Activated CD4-positive, CD25-positive, alpha-beta regulatory T cell (primary cell): Measurements from ENCODE around the gene OTOA.
"Not testable (repeated sequence)": the region's sequence is repeated elsewhere in the genome, so short reads cannot be mapped to it uniquely, and the experiment has no call there.

Experiments used
- DNase-seq, 4 experiments: peaks; one replicate each; lab custom pipeline; 2025; lab: John Stamatoyannopoulos, UW

Gene OTOA

DNA sequence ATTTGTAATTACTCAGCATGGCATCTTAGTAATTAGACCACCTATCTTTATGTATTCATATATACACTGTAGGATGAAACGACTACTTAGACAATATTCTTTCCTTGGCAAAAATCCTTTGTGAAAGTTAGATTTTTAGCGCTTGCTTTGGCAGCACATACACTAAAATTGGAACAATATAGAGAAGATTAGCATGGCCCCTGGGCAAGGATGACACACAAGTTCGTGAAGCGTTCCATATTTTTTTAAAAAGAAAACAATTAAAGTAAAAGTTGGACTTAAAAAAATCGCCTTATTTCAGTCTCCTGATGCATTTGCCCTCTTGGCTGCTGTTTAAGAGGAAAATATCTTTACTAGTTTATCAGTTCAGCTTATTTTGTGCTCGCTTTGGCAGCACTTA, 21.9 kb upstream of the OTOA start:
- no peak for DNase-seq

DNA sequence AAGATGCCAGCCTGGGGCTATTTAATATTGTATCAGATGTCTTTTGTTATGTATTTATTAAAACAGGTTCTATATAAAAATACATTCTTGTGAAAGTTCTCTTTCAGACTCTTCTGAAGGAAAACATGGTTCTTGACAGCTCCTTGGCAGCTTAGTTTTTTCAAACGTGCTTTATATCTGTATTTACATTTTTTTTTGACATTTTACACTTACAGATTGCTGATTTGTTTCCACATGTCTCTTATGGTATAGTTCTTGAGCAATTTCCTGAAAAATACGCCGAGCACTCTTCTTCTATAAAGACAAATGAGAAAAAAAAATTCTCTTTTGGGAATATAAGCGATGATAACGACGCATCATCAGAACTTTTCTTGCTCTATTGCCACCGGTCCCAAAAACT, 20.9 kb upstream of the OTOA start:
- DNase-seq, result no peak

DNA sequence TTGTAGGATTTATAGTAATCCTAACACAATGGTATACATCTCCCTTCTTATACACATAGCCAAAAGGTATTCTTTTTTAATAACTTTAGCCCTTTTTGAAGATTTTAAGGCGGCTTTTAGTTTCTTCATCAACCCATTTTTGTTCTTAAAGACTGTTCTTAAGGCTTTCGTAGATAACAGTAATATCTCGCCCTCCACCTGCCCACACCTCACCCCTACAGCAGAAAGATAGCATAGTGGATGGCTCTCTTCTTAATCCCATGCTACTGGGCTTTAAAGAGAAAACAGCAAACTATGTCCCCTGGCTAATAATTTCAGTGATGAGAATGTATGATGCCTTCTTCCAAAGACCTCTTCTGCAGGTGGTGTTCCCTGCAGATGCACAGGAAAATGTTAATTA, 20.0 kb upstream of the OTOA start:
- DNase-seq, result no peak

DNA sequence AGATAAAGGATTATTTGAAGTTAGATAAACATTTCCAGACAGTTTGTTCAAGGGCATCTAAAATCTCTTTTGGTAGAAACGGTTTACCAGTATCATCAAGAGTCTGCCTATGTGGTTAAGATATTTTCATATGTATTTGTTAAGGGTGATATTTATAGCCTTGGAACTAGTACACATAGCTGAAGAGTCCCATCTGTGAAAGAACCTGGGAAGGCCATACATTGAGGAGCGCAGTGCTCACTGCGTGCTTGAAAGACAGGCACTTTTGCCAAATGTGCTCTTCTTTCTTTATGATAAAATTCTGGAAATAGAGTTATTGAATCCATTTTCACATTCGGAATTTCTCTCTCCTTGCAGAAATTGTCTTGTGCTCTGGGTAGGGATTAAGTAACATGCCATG, 19.1 kb upstream of the OTOA start:
- no peak for DNase-seq

DNA sequence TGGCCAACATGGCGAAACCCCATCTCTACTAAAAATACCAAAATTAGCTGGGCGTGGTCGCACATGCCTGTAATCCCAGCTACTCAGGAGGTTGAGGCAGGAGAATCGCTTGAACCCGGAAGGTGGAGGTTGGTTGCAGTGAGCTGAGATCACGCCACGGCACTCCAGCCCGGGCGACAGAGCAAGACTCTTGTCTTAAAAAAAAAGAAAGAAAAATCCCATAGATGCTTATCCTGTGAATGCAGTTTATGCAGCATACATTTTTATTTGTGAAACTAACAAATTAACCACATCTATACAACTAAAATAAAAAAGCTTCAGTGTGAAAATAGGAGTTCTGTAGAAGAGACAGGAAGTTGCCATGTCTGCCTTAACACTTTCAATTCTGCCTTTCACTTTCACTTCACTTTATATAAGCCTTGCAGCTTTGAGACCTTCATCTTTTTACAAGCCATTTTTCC, 18.5 kb upstream of the OTOA start:
- DNase-seq, result peak in 1 of 4 experiments; percentile 10

DNA sequence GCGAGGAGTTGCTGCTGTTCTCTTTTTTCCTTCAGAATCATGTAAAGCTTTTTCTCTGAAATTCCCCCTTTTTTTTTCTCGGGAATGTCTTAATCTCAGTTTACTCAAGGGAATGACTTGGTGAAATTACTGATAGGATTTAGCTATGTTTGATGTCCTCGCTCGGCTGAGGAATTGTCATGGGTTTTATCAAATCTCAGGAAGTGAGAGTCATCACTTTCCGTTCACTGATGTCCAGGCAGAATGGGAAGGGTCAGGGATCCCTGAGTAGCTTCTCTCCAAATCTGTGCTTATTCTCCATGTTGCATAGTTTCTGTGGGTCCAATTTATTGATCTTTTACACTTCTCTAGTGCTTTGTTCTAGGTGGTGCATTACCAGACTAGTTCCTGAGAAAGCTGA, 17.7 kb upstream of the OTOA start:
- DNase-seq, result no peak

DNA sequence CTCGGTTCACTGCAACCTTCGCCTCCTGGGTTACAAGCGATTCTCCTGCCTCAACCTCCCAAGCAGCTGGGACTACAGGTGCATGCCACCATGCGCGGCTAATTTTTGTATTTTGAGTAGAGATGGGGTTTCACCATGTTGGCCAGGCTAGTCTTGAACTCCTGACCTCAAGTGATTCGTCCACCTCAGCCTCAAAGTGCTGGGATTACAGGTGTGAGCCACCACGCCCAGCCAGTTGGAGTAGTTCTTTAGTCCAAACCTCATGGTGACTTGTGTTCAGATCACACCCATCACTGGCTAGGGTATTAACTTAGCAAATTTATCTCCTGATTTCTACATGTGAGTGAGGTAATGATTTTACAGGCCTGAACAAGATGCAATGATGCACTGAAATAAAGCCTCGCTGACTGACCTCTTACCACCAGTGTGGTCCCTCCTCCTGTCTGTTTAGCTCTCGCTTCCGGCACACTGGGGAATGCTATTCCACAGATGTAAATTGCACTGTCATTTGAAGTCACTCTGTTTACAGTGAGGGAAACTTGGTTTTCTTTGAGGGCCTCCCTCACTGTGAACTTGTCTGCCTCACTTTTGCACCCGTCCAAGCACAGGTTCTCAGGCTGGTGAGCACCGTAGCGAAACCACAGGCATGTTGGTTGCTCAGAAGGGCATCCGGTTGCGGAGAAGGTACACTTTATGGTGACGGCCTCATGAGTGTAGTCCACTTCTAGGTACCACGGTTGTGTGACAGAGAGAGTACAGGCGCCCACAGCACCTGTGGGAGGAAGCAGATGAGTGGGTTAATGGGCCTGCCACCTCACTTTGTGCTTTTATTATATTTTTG, 16.8 kb upstream of the OTOA start:
- DNase-seq, result peak; percentile 37 to 61 (median 50)

DNA sequence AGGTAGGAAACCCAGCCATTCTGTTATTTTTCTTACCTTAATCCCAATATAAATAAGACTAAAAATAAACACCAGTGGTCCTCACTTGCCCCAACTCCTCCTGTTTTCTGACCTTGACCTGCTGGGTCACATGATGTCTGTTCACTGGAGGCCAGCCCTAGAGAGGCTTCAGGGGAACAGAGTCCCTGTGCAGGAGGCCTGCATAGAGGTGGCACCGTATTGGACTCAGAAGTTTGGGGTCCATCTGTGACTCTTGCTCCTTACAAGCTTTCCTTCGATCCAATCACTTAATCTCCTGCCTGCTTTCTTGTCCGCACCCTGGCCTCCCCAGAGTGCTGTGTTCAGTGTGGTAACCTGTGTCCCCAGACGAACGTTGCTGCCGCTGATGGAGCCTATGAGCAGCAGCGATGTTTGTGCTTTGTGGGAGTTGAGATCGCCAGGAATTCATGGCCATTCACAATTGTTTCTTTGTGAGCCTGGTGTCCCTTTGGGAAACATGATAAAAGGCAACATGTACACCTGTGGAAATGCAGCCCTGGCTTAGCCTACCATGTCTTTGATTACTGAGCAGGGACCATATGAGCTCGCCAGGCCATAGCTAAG, 16.1 kb upstream of the OTOA start:
- no peak for DNase-seq

DNA sequence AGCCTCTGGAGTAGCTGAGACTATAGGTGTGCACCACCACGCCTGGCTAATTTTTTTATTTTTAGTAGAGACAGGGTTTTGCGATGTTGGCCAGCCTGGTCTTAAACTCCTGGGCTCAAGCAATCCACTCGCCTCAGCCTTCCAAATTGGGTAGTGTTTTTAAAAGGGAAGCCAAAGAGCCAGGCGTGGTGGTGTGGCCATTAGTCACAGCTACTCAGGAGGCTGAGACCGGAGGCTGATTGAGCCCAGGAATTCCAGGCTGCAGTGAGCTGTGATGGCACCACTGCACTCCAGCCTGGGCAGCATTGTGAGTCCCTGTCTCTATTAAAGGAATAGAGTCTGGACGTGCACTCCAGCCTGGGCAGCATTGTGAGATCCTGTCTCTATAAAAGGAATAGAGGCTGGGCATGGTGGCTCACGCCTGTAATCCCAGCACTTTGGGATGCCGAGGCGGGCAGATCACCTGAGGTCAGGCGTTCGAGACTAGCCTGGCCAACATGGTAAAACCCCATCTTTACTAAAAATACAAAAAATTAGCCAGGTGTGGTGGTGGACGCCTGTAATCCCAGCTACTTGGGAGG, 13.9 kb upstream of the OTOA start:
- DNase-seq, result not testable (repeated sequence)

DNA sequence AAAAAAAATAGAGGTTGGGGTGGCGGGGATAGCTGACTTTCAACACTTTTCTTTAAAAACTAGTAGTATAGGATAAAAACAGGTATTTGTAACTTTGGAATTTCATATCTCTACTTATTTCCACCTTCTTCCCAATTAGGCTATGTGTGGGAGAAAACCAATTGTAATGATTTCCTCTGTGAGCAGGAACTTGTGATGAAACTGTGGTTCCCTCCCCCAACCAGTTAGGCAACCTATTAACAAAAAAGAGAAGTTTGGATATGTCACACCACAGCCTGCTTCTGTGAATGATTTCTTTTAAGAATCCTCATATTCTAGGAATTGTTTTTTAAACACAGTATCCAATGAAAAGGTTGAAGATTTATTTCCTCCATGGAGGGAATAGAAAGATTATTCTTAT, 13.2 kb upstream of the OTOA start:
- no peak for DNase-seq

DNA sequence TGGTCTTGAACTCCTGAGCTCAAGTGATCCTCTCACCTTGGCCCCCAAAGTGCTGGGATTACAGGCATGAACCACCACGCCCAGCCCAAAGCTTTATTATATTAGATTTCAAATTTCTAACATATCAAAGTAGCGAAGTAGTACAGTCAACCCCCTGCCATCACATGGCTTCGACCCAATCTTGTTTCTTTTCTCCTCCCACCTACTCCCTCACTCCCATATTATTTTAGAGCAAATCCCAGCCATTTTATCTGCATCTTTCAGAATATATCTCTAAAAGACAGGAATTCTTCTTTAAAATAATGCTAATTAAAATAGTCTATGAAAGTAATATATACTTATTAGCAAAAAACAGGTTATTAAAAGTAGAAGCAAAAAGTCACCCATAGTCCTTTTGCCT, 12.3 kb upstream of the OTOA start:
- DNase-seq, result no peak

DNA sequence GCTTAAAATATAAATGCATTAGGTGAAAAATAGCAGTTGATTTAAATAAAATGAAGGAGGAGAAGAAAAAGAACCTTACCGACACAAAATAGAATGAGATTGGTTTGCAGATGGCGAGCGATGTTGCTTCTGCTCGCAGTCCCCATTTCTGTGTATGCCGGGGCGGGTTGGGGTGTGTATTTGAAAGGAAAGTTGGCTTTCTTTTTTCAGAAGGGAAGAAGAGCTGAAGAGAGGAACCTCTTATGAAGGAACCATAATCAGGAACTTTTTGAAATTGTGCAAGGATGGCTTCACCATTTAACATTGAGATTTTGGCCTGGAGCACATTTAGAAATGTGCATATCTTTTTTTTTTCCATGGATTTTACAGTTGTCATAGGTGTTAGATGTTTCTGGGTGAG, 11.3 kb upstream of the OTOA start, which contains the start of gene IGSF6:
Gene IGSF6, minus strand, starts transcription at position 156 of the 400 bp plus-strand sequence. Its CDS starts 10 bp downstream, at position 146.
- DNase-seq, result no peak

DNA sequence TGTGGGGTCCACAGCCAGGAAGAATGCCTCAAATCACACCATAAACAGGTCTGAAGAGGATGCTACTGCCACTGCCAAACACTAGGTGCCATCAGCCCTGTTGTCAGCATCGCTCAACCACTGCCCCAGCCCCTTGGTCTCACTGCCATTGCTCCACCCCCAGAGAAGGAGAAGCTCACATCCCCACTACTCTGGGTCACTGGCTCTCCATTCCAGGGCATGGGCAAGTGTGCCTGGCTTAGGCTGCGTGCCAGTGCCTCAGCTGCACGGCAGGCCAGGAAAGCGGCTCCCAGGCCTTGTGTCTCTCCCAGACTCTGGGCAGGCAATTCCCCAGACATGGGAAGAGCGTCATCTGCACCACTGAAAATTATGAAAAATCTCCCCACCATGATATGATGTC, 10.2 kb upstream of the OTOA start:
- no peak for DNase-seq

DNA sequence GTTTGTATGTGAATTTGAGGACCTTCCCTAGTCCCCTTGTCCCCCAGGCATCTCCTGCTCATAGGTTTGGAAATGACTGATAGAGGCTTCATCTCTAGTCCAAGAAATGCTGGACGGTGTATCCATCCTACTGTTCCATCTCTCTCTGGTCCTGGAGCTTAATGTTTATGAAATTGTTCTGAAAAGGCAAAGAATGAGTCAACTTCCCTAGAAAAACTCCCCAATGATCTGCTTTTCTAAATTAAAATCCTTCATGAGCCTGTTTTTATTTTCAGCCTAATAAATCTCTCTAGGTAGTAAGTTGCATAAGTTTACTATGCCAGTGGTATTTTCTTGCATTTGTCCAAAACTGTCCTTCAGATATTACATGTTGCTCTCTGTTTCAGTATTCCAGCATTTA, 9.3 kb upstream of the OTOA start:
- DNase-seq, result no peak

DNA sequence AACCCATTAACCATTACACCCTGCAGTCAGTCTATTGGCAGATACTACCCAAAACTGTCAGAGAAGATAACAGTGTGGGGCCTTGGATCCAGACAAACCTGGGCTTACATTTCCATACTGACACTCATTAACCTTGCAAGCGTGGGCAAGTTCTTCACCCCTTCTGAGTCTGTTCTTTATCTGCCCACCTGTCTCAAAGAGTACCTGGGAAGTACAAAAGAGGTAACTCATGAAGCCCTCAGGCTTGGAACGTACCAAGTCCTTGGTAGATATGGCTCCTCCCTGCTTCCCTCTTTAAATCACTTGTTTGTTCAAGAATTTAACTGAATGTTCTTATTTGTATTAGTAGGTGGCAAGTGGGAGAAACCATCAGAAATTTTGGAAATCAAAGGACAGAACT, 8.9 kb upstream of the OTOA start:
- no peak for DNase-seq

DNA sequence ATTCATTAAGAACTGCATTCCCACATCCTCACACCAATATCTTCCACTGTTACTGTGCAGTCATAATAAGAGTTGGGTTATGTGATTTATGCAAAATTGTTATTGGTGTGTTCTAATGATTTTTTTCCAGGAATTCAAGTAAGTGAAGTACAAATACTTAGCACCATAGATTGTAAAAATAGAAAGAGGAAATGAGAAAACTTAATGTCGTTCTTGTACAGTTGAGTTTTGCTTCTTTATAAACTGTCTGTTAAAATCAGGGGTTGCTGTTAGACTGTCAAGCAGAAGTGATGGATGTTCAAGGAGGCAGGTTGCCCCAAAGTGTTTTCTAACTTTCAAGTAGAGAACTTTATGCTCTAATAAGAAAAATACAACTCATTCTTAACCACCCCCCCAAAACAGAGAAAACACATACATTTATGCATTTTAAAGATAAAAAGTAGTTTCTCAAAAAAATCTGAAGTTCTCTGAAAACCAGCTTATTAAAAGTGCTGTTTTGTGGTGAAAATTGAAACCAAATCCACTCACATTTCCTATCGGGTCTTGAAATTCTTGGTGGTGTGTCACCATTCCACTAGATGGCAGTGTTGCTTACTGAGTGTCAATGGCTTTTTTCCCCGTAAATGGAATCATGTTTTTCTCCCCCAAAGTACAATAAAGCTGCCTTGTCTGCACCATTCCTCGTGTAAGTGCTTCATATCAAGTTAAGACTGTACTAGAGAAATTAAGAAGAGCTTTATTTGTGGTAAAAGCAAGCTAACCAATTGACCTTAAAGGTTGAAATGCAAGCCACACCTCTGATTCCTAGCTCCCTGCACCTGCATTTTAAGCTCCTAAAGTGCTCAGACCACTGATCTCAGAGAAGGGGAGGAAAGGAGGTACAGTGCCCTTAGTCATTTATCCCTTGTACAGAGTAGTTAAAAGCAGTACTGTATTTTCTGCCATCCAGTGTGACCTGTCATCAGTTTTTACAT, 6.7 kb upstream of the OTOA start:
- DNase-seq, result no peak

DNA sequence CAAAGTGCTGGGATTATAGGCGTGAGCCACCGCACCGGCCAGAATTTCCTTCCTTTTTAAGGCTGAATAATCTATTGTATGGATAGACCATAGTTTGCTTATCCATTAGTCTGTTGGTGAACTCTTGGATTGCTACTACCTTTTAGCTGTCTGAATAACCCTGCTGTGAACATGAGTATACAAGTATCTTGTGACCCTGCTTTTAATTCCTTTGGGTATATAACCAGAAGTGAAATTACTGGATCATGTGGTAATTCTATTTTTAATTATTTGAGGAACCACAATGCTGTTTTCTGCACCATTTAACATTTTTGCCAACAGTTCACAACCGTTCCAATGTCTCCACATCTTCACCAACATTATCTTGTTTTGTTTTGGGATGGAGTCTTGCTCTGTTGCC, 4.6 kb upstream of the OTOA start:
- no peak for DNase-seq

DNA sequence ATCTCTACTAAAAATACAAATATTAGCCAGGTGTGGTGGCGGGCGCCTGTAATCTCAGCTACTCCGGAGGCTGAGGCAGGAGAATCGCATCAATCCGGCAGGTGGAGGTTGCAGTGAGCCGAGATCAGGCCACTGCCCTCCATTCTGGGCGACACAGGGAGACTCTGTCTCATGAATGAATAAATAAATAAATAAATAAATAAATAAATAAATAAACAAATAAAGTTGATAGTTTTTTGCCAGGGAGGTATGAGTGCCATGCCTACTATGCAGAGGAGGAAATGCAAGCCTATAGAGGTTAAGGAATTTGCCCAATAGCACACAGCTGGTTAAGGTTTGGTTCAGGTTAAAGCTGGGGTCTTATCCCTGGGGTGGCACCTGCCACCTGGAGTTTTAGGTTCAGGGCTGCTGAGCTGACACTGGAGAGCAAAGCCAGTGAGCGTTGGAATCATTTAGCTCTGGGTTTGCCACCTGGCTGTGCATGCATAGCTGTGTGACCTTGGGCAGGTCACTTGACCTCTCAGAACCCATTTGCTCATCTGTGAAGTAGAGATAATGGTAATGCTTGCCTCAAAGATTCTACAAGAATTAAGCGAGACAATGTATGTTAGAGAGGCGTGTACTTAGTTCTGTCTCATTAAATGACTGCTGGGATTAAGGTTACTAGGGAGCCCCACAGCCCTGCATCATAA, 1.2 kb downstream of the OTOA start:
- DNase-seq, result no peak

DNA sequence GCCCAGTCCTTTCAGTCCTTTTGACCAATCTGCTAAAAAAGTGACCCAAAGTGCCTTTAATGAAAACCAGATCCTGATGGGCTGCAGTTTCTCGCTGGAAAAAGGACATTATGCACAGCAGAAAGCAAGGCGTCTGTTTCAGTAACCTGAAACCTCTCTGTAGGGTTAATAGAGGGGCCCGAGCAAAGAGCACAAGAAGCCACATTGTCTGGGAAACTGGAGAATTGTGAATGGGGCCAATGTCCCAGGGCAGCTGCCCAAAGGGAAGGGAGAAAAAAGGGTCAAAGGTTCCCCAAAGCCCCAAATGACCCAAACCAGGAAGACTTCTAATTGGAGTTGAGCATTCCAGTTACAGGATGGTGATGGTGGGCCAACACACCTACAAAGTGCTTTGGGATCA, 3.0 kb downstream of the OTOA start:
- no peak for DNase-seq

DNA sequence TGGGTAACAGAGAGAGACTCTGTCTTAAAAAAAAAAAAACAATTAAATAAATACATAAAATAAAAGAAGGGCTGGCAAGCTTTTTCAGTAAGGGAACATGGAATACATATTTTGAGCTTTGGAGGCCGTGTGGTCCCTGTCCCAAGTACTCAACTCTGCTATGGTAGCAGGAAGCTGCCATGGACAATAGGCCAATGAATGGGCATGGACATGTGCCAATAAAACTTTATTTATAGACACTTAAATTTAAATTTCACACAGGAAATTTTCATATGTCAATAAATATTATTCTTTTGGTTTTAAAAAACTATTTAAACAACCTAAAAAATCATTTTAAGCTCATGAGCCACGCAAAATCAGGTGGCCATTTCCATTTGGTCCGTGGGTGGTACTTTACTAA, 3.8 kb downstream of the OTOA start:
- no peak for DNase-seq

DNA sequence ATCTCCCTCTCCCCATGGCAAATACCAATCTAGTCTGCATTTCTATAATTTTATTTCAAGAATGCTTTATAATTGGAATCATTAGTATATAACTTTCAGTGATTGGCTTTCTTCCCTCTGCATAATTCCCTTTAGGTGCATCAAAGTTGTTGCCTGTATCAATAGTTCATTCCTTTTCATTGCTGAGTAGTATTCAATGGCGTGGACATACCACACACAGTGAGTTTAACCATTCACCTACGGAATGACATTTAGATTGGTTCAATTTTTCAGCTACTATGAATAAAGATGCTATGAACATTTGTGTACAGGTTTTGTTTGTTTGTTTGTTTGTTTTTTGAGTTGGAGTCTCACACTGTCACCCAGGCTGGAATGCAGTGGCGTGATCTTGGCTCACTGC, 9.7 kb downstream of the OTOA start:
- no peak for DNase-seq
